GM21825 (cell line): ENCODE results near the gene ICE2.

ENCODE experiments used
- ATAC-seq: cut with Tn5 transposase; IDR thresholded peaks from one replicate; pipeline ENCODE4 v1.9.1; 2021; ENCODE audit warnings: mild to moderate bottlenecking, moderate library complexity; ENCODE audit not compliant: unreplicated experiment

Gene ICE2

GRCh38 chr15:60373327-60373726 is 105.6 kb downstream of the ICE2 start:
- ATAC-seq = no peak

GRCh38 chr15:60372756-60373155 is 106.2 kb downstream of the ICE2 start:
- ATAC-seq = no peak

GRCh38 chr15:60372227-60372626 is 106.7 kb downstream of the ICE2 start:
- no peak for ATAC-seq

- ATAC-seq = no peak
Observed at GRCh38 chr15:60371175-60372051, 107.5 kb downstream of the ICE2 start.

GRCh38 chr15:60370869-60371136 is 108.1 kb downstream of the ICE2 start:
- no peak for ATAC-seq

- ATAC-seq = no peak
Observed at GRCh38 chr15:60370105-60370868, 108.7 kb downstream of the ICE2 start.

- no peak for ATAC-seq
Observed at GRCh38 chr15:60369696-60370095, 109.2 kb downstream of the ICE2 start.
